ENCODE measurements around the gene MCM3AP. TPM values are rescaled to one million over a fixed set of nuclear protein-coding genes. Genes with fewer than 3 reads are reported as not detected.

Gene MCM3AP
- total and polyA plus RNA-seq, 5 donors, result 26.0 to 62.1 (median 59.5) TPM

DNA sequence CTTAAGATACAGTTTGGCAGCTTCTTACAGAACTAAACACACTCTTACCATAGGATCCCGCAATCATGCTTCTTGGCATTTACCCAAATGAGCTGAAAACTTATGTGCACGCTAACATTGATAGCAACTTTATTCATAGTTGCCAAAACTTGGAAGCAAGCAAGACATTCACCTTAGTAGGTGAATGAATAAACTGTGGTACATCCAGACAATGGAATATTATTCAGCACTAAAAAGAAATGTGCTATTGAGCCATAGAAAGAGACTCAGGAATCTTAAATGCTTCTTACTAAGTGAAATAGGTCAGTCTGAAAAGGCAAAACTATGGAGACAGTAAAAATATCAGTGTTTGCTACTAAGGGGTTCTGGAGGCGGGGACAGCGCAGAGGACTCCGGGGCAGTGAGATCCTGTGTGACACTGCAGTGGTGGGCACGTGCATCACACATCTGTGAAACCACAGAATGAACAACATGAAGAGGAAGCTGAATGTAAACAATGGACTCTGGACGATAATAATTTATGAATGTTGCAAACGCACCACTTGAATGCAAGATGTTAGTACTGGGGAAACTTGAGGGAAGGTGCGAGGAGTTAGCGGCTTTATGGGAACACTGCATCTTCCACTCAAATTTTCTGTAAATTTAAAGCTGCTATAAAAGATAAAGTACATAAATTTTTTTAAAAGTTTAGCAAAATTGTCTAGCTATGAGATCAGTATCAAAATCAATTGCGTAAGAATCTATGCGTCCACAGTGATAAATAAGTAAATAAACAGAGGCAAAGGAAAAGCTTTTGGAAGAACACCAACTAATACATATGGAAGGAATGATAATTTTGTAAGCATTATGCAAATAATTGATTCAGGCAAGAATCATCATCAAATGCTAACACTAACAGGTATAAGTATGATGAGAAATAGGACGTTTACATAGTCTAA, 85.7 kb downstream of the MCM3AP start:
- no peak overlapping the region for H3K27ac ChIP-seq (ENCODE audit: low read length)
- 80% methylated on average over 13 of the region's 13 CpGs for WGBS
- no peak for DNase-seq
- no peaks in the 10 kb centered on the region for H3K27me3 ChIP-seq (ENCODE audit: control insufficient read depth, insufficient read depth)
- no peak overlapping the region for H3K4me3 ChIP-seq (ENCODE audit: low read length)
- ATAC-seq, result no peak
- no peaks in the 10 kb centered on the region for H3K4me1 ChIP-seq (ENCODE audit: control insufficient read depth, insufficient read depth, low read length)
- no peaks in the 10 kb centered on the region for H3K9me3 ChIP-seq (ENCODE audit: control insufficient read depth, low read length)
- intact Hi-C loops (cut with DNase I), result no loop called here

DNA sequence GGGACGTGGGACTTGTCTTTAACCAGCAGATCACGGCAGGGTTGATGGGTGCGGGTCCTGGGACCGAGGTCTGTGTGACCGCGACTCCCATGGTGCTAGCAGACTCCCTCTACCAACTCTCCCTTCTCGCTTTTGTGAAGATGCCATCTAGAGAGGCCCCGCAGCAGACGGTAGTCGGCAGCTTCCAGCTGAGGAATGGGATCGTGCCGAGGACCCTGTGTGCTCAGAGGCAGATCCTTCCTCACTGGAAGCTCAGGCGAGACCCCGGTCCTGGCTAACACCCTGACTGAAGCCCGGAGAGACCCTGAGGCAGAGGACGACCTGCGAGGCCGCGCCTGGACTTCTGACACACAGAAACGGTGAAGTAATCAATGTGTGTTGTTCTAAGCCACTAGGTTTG, 88.7 kb downstream of the MCM3AP start:
- H3K27ac ChIP-seq (ENCODE audit: low read length), result no peak overlapping the region
- no peak overlapping the region for H3K4me3 ChIP-seq (ENCODE audit: low read length)
- no peaks in the 10 kb centered on the region for H3K27me3 ChIP-seq (ENCODE audit: control insufficient read depth, insufficient read depth)
- H3K9me3 ChIP-seq (ENCODE audit: control insufficient read depth, low read length), result no peaks in the 10 kb centered on the region
- WGBS, result 90% methylated on average over 20 of the region's 20 CpGs
- peak in 1 of 3 donors; percentile 38 for DNase-seq
- no peaks in the 10 kb centered on the region for H3K4me1 ChIP-seq (ENCODE audit: control insufficient read depth, insufficient read depth, low read length)
- ATAC-seq, result no peak
- intact Hi-C loops (cut with DNase I), result no loop called here

DNA sequence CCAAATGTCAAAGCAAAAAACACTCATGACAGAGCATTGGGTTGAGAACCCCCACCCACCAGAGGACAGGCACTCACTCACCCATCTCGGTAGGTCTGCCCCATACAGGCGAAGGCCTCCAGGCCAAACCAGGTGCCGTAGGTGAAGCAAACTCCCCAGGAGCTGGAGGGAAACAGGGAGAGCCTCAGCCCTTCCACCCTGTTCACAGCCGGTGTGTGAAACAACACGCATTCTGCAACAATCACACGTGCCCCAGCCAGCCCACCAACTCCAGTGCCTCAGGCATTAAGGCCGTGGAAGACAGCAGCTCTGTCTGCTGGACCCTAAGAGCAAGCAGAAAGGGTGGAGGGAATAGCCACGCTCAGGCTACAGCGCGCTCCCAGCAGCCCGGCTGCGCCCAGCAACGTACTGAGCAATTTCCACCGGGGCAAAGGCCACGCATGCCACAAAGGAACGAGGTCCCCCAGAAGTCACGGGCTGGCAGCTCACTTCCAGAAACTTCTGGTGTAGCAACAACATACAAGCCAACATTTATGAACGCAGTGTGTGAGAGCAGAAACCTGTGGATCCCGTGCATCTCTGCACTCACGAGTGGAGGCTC, 89.7 kb downstream of the MCM3AP start:
- 93% methylated on average over 20 of the region's 20 CpGs for WGBS
- ATAC-seq, result no peak
- no peaks in the 10 kb centered on the region for H3K27me3 ChIP-seq (ENCODE audit: control insufficient read depth, insufficient read depth)
- intact Hi-C loops (cut with DNase I), result no loop called here
- no peak overlapping the region for H3K27ac ChIP-seq (ENCODE audit: low read length)
- H3K9me3 ChIP-seq (ENCODE audit: control insufficient read depth, low read length), result no peaks in the 10 kb centered on the region
- H3K4me1 ChIP-seq (ENCODE audit: control insufficient read depth, insufficient read depth, low read length), result no peaks in the 10 kb centered on the region
- DNase-seq, result peak in 1 of 3 donors; percentile 41
- H3K4me3 ChIP-seq (ENCODE audit: low read length), result no peak overlapping the region

DNA sequence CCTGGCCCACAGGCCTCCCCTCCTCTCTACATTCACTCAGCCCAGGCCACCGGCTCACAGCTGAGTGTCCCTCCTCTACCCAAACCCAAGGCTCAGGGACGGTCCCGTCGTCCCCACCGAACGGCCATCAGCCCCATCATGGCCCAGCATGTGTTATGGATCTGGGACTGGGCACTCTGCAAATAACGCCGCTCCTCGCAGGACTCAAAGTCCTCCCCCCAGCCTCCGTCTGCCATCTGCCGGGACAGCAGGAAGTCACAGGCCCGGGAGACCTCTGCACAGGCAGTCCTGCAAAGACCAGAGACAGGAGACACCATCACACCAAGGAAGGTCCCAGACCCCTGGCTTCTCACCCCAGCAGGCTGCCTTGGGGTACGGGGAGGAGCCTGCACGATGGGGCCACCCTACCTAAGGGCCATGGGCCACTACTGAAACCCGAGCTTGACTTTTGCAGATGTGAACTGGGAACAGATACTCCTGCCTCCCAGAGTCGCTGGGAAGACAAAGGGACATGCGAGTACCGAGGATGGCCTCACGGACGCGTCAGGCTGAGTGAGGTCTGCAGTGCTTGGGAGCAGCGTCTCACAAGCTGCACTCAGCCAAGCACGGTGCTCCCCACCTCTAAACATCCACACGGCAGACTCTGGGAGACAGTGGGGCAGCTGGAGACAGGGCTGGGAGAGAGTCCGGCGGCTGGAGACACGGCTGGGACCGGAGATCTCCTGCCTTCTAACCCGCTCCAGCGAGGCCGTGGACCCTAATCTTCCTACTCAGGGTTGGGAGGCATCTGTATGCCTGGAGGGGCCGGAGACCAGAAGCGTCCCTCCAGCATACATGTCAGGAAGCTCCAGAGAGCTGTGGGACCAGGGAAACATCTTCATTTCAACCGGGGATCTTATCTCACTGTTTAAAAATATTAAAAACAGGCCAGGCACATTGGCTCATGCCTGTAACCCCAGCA, 90.8 kb downstream of the MCM3AP start:
- no peak for ATAC-seq
- intact Hi-C loops (cut with DNase I), result no loop called here
- no peak overlapping the region for H3K27ac ChIP-seq (ENCODE audit: low read length)
- DNase-seq, result peak in 1 of 3 donors; percentile 39
- H3K4me1 ChIP-seq (ENCODE audit: control insufficient read depth, insufficient read depth, low read length), result peaks cover 2% of the 10 kb centered on the region
- no peak overlapping the region for H3K4me3 ChIP-seq (ENCODE audit: low read length)
- H3K9me3 ChIP-seq (ENCODE audit: control insufficient read depth, low read length), result no peaks in the 10 kb centered on the region
- H3K27me3 ChIP-seq (ENCODE audit: control insufficient read depth, insufficient read depth), result no peaks in the 10 kb centered on the region
- WGBS, result 94% methylated on average over 34 of the region's 34 CpGs

DNA sequence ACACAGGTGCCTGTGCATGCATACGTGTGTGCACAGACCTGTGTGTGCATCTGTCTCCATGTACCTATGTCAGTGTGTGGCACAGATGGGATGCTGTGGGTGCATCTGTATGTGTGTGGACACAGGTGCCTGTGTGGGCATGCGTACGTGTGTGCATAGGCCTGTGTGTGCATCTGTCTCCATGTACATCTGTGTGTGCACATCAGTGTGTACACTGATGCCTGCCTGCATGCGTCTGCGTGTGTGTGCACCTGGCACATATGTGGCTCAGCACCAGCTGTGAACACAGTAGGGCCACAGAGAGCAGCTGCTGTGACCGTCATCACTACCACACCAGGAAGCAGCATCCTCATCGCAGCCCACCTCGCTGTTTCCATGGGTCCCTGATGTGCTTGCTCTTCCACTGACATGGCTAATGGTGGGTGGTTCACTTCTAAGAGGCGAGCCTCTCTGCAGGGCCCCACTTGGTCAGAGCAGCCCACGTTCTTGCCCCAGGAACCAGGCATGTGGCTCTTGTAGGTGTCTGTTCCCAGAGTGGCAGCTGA, 91.5 kb downstream of the MCM3AP start:
- ATAC-seq, result no peak
- WGBS, result 95% methylated on average over 10 of the region's 10 CpGs
- intact Hi-C loops (cut with DNase I), result no loop called here

DNA sequence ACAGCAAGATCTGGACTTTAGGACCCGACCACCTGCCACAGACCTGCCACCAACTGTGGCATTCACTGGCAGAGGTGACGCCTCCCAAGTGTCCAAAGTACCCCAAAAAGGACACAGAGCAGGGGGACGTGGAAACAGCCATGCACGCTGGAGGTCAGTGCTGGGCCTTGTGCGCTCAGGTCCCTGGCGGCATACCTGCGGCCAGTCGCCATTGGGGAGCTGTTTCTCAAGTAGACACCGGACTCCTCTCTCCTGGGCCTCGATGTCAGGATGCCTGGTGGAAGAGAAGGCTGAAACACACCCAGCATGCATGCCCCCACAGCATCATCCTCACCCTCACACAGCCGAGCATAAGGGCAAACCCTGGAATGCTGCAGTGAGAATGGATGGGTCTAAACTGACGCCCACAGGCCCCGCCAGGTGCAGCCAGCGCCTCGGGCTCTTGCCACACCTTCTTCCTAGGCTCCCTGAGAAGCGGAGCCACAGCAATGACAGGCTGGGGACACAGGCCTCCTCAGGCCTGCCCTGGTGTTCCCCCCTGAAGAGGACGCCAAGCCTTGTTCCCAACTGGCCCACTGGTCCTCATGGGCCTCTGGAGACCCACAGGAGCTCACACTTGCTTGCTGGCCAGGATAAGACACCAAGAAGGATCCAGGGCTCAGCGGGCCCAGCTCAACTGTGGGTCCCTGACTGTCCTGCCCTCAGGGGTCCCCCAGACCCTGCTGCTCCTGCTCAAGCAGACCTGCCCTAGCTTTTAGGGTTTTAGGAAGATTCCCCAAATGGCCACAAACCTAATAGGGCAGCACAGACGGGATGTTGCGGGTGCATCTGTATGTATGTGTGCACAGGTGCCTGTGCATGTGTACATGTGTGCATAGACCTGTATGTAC, 93.5 kb downstream of the MCM3AP start:
- ATAC-seq (no peak), DNase-seq (peak in 1 of 3 donors; percentile 53)
- WGBS, result 96% methylated on average over 20 of the region's 20 CpGs
- H3K27me3 ChIP-seq (ENCODE audit: control insufficient read depth, insufficient read depth), result no peaks in the 10 kb centered on the region
- intact Hi-C loops (cut with DNase I), result no loop called here
- no peak overlapping the region for H3K4me3 ChIP-seq (ENCODE audit: low read length)
- H3K4me1 ChIP-seq (ENCODE audit: control insufficient read depth, insufficient read depth, low read length), result peaks cover 9% of the 10 kb centered on the region
- no peaks in the 10 kb centered on the region for H3K9me3 ChIP-seq (ENCODE audit: control insufficient read depth, low read length)
- H3K27ac ChIP-seq (ENCODE audit: low read length), result no peak overlapping the region

More for the DNA sequence above, 91.5 kb downstream of the MCM3AP start:
- Histone ChIP-seq H3K4me1 (ENCODE audit: control insufficient read depth, insufficient read depth, low read length) (peaks cover 5% of the 10 kb centered on the region), H3K27ac (ENCODE audit: low read length) (no peak overlapping the region), H3K27me3 (ENCODE audit: control insufficient read depth, insufficient read depth) (no peaks in the 10 kb centered on the region), H3K4me3 (ENCODE audit: low read length) (no peak overlapping the region), H3K9me3 (ENCODE audit: control insufficient read depth, low read length) (no peaks in the 10 kb centered on the region)
- DNase-seq, result peak in 1 of 3 donors; percentile 20

DNA sequence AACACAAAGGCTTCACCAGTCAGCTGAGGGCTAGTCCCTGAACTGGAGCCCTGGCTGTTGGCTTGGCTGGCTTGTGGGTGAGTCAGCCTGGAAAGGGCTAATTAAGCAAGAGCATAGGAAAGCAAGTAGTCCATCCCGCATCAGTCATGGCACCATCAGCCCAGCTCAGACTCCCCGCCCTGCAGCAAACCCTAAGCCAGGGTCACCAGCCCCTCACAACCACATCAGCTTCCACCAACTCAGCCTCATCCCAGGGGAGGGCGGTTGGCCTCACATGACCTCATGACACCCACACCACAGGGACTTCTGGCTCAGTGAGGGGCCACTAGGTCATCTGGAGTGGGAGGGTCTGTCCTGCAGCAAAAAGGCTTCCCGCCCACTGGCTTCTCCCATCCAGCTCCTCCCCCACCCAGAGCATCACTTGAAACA, 94.1 kb downstream of the MCM3AP start:
- ATAC-seq (peak in 1 of 2 donors; percentile 14), DNase-seq (peak; percentile 63 to 72 (median 68))
- intact Hi-C loops (cut with DNase I), result no loop called here
- Histone ChIP-seq H3K4me3 (ENCODE audit: low read length) (no peak overlapping the region), H3K27ac (ENCODE audit: low read length) (no peak overlapping the region), H3K27me3 (ENCODE audit: control insufficient read depth, insufficient read depth) (no peaks in the 10 kb centered on the region), H3K9me3 (ENCODE audit: control insufficient read depth, low read length) (no peaks in the 10 kb centered on the region), H3K4me1 (ENCODE audit: control insufficient read depth, insufficient read depth, low read length) (peaks cover 9% of the 10 kb centered on the region)
- 84% methylated on average over 4 of the region's 4 CpGs for WGBS

DNA sequence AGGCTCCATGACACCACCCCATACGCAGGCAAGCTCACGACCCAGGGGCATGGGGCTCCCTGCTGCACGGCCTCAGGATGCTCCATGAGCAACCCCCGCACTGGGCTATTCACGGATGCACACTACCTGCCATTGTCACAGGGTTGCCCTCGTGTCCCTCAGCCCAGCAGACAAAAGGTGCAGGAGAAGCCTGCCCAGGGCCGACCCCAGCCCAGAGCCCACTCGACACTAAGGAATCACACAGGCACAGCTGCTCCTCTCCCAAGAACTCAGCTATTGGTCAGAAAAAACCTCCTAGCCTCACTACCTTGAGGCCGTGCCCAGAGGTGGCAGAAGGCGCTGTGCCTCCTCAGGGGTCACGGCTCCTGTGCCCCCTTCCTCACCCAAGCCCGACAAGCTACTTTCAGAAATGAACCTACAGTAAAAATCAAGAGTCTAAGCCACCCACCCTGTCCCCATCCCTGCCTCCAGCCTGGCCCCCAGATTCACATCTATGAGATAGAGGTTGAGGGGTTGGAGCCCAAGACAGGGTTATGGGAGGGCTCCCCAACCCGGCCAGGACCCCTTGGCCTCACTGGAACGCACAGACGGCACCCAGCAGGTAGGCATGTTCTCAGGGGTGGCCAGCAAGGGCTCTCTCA, 94.8 kb downstream of the MCM3AP start:
- no peak overlapping the region for H3K27ac ChIP-seq (ENCODE audit: low read length)
- no peak overlapping the region for H3K4me3 ChIP-seq (ENCODE audit: low read length)
- peaks cover 9% of the 10 kb centered on the region for H3K4me1 ChIP-seq (ENCODE audit: control insufficient read depth, insufficient read depth, low read length)
- intact Hi-C loops (cut with DNase I), result no loop called here
- ATAC-seq, result peak in 1 of 2 donors; percentile 15
- no peaks in the 10 kb centered on the region for H3K9me3 ChIP-seq (ENCODE audit: control insufficient read depth, low read length)
- DNase-seq, result peak in 1 of 3 donors; percentile 50
- WGBS, result 92% methylated on average over 15 of the region's 15 CpGs
- no peaks in the 10 kb centered on the region for H3K27me3 ChIP-seq (ENCODE audit: control insufficient read depth, insufficient read depth)

DNA sequence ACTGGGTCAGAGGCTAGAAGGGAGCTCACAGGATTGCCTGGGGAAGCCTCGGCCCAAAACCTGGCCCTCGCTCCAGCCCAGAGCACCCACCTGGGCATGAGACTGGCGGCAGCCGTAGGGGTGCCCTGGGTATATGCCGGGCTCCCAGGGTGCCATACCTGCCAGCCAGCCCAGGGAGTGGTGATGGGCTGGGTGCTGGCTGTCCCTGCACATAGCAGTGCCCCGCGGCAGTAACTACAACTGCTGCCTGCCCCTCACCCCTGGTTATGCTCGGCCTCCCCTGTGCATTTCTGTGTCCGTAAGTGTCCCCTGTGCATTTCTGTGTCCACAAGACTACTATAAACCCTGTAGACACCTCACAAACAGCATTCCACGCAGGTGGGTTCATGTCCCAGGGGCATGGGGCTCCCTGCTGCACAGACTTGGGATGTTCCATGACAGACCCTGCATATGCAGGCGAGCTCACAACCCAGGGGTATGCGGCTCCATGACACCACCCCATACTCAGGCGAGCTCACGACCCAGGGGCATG, 95.4 kb downstream of the MCM3AP start:
- peak in 1 of 2 donors; percentile 2 for ATAC-seq
- intact Hi-C loops (cut with DNase I), result no loop called here
- Histone ChIP-seq H3K4me3 (ENCODE audit: low read length) (no peak overlapping the region), H3K4me1 (ENCODE audit: control insufficient read depth, insufficient read depth, low read length) (peaks cover 9% of the 10 kb centered on the region), H3K27ac (ENCODE audit: low read length) (peak overlapping the region; percentile 86), H3K27me3 (ENCODE audit: control insufficient read depth, insufficient read depth) (no peaks in the 10 kb centered on the region), H3K9me3 (ENCODE audit: control insufficient read depth, low read length) (no peaks in the 10 kb centered on the region)
- WGBS, result 94% methylated on average over 14 of the region's 14 CpGs
- DNase-seq, result no peak

Data from right cardiac atrium (tissue), 5 donors.